ENCODE measurements around the gene KCP.
"Not testable (repeated sequence)": the region's sequence is repeated elsewhere in the genome, so short reads cannot be mapped to it uniquely, and the experiment has no call there.

Gene KCP

GRCh38 chr7:128919881-128920799, 9.6 kb upstream of the KCP start:
- DNase-seq: no peak

- DNase-seq: no peak
Measured at GRCh38 chr7:128919241-128919640, 8.7 kb upstream of the KCP start.

GRCh38 chr7:128918016-128918665, 7.6 kb upstream of the KCP start:
- no peak for DNase-seq

GRCh38 chr7:128917122-128917521, 6.6 kb upstream of the KCP start:
- DNase-seq: no peak

GRCh38 chr7:128916643-128916915, 6.1 kb upstream of the KCP start:
- no peak for DNase-seq

GRCh38 chr7:128915841-128916642, 5.5 kb upstream of the KCP start:
- DNase-seq: no peak

- DNase-seq: no peak
Measured at GRCh38 chr7:128915271-128915819, 4.8 kb upstream of the KCP start.

GRCh38 chr7:128914566-128915151, 4.2 kb upstream of the KCP start:
- no peak for DNase-seq

- DNase-seq: no peak
Measured at GRCh38 chr7:128913870-128914565, 3.5 kb upstream of the KCP start.

- not testable (repeated sequence) for DNase-seq
Measured at GRCh38 chr7:128912709-128913495, 2.4 kb upstream of the KCP start.

- no peak for DNase-seq
Measured at GRCh38 chr7:128912281-128912680, 1.8 kb upstream of the KCP start.

GRCh38 chr7:128911423-128912031, 1.0 kb upstream of the KCP start:
- DNase-seq: no peak

GRCh38 chr7:128909625-128910568, 612 bp downstream of the KCP start:
- DNase-seq: no peak

- DNase-seq: no peak
Measured at GRCh38 chr7:128908750-128909624, 1.5 kb downstream of the KCP start.

GRCh38 chr7:128906766-128907559, 3.5 kb downstream of the KCP start:
- DNase-seq: no peak

GRCh38 chr7:128906001-128906765, 4.3 kb downstream of the KCP start:
- no peak for DNase-seq
